ENCODE measurements around the gene C4B. TPM values are rescaled to one million over a fixed set of nuclear protein-coding genes. Genes with fewer than 3 reads are reported as not detected.

The C4B gene
- total and polyA plus RNA-seq, 2 donors (not counting 1 experiment from before 2014, with no cell fraction given), result 16.2 to 19.0 TPM

GRCh38 chr6:31970604-31971271, 43.9 kb upstream of the C4B start:
- Histone ChIP-seq H3K4me1 (ENCODE audit: control insufficient read depth, extremely low read depth, insufficient read depth, low read length) (peaks cover 18% of the 10 kb centered on the region), H3K4me2 (ENCODE audit: extremely low read depth, insufficient read depth, low read length) (peak overlapping the region; percentile 91), H3K36me3 (ENCODE audit: control insufficient read depth, insufficient read depth, low read length) (peaks cover 27% of the 10 kb centered on the region), H4K20me1 (ENCODE audit: control insufficient read depth, extremely low read depth, insufficient read depth, low read length) (no peaks in the 10 kb centered on the region), H3K27ac (ENCODE audit: insufficient read depth, low read length) (peak overlapping the region; percentile 100), H3K9ac (ENCODE audit: insufficient read depth, low read length) (peak overlapping the region; percentile 98), H2AFZ (ENCODE audit: low read length) (no peak overlapping the region), H3K27me3 (ENCODE audit: control insufficient read depth, insufficient read depth, low read length) (no peaks in the 10 kb centered on the region), H3K4me3 (replicated peaks in 1 of 4; ENCODE audit: control extremely low read depth in 1 of 4, insufficient read depth in 1 of 4, low read depth in 3 of 4, low read length in 4 of 4) (peak overlapping the region; percentile 84 to 97 (median 94)), H3K79me2 (ENCODE audit: control insufficient read depth, insufficient read depth, low read length) (peaks cover 33% of the 10 kb centered on the region), H3K9me3 (ENCODE audit: control insufficient read depth, insufficient read depth, low read depth, low read length) (no peaks in the 10 kb centered on the region)
- no peak for TF ChIP-seq EZH2 (IDR thresholded peaks at IDR 0.05; ENCODE audit: low read length, missing control alignments)
- no peak for TF ChIP-seq CTCF (conservative IDR thresholded peaks at IDR 0.05 in 1 of 2, IDR thresholded peaks at IDR 0.05 in 1 of 2; ENCODE audit: low read depth in 1 of 2, low read length in 2 of 2)
- DNase-seq (ENCODE audit: low read depth in 2 of 2), result no peak

- Histone ChIP-seq H3K4me1 (ENCODE audit: control insufficient read depth, extremely low read depth, insufficient read depth, low read length) (peaks cover 18% of the 10 kb centered on the region), H3K79me2 (ENCODE audit: control insufficient read depth, insufficient read depth, low read length) (peaks cover 33% of the 10 kb centered on the region), H4K20me1 (ENCODE audit: control insufficient read depth, extremely low read depth, insufficient read depth, low read length) (no peaks in the 10 kb centered on the region), H3K4me3 (replicated peaks in 1 of 4; ENCODE audit: control extremely low read depth in 1 of 4, insufficient read depth in 1 of 4, low read depth in 3 of 4, low read length in 4 of 4) (peak overlapping the region; percentile 84 to 97 (median 94)), H3K9me3 (ENCODE audit: control insufficient read depth, insufficient read depth, low read depth, low read length) (no peaks in the 10 kb centered on the region), H2AFZ (ENCODE audit: low read length) (peak overlapping the region; percentile 27), H3K4me2 (ENCODE audit: extremely low read depth, insufficient read depth, low read length) (peak overlapping the region; percentile 91), H3K36me3 (ENCODE audit: control insufficient read depth, insufficient read depth, low read length) (peaks cover 24% of the 10 kb centered on the region), H3K27ac (ENCODE audit: insufficient read depth, low read length) (peak overlapping the region; percentile 100), H3K27me3 (ENCODE audit: control insufficient read depth, insufficient read depth, low read length) (no peaks in the 10 kb centered on the region), H3K9ac (ENCODE audit: insufficient read depth, low read length) (peak overlapping the region; percentile 98)
- no peak for DNase-seq (ENCODE audit: low read depth in 2 of 2)
- no peak for TF ChIP-seq EZH2 (IDR thresholded peaks at IDR 0.05; ENCODE audit: low read length, missing control alignments)
Observed at GRCh38 chr6:31971279-31971992, 43.2 kb upstream of the C4B start.

- Histone ChIP-seq H3K36me3 (ENCODE audit: control insufficient read depth, insufficient read depth, low read length) (peaks cover 24% of the 10 kb centered on the region), H3K79me2 (ENCODE audit: control insufficient read depth, insufficient read depth, low read length) (peaks cover 33% of the 10 kb centered on the region), H3K4me1 (ENCODE audit: control insufficient read depth, extremely low read depth, insufficient read depth, low read length) (peaks cover 18% of the 10 kb centered on the region), H3K9ac (ENCODE audit: insufficient read depth, low read length) (peak within 1 kb of the TSS; percentile 98), H3K27ac (ENCODE audit: insufficient read depth, low read length) (peak within 1 kb of the TSS; percentile 100), H3K9me3 (ENCODE audit: control insufficient read depth, insufficient read depth, low read depth, low read length) (no peaks in the 10 kb centered on the region), H3K4me3 (replicated peaks in 1 of 4; ENCODE audit: control extremely low read depth in 1 of 4, insufficient read depth in 1 of 4, low read depth in 3 of 4, low read length in 4 of 4) (peak within 1 kb of the TSS; percentile 84 to 97 (median 94)), H2AFZ (ENCODE audit: low read length) (peak within 1 kb of the TSS; percentile 66), H3K27me3 (ENCODE audit: control insufficient read depth, insufficient read depth, low read length) (no peaks in the 10 kb centered on the region), H3K4me2 (ENCODE audit: extremely low read depth, insufficient read depth, low read length) (peak within 1 kb of the TSS; percentile 91), H4K20me1 (ENCODE audit: control insufficient read depth, extremely low read depth, insufficient read depth, low read length) (no peaks in the 10 kb centered on the region)
- TF ChIP-seq EZH2 (IDR thresholded peaks at IDR 0.05; ENCODE audit: low read length, missing control alignments), result no peak
- no peak for TF ChIP-seq CTCF (conservative IDR thresholded peaks at IDR 0.05 in 1 of 2, IDR thresholded peaks at IDR 0.05 in 1 of 2; ENCODE audit: low read depth in 1 of 2, low read length in 2 of 2)
- peak; percentile 99 for DNase-seq (ENCODE audit: low read depth in 2 of 2)
Observed at GRCh38 chr6:31971993-31972708, 42.4 kb upstream of the C4B start, which contains the start of gene DXO. TSS of gene DXO (minus strand) at chr6:31972138. CDS start at chr6:31971675, 463 bp downstream.

Data from fibroblast of lung (primary cell).